GM12891 (cell line): ENCODE measurements around the gene SETBP1.

Experiments used
- PAX5 ChIP-seq: IDR thresholded peaks from 2 replicates; pipeline ENCODE4 v1.6.1; 2011; ENCODE audit warnings: low read length, moderate library complexity, mild to moderate bottlenecking; ENCODE audit not compliant: insufficient read depth, severe bottlenecking
- POLR2A ChIP-seq: IDR thresholded peaks from 2 replicates; pipeline ENCODE4 v1.6.1; 2011; ENCODE audit warnings: low read depth, low read length, control low read depth
- POLR2AphosphoS5 ChIP-seq: IDR thresholded peaks from 2 replicates; pipeline ENCODE4 v1.6.1; 2011; ENCODE audit warnings: low read depth, low read length, control low read depth
- POU2F2 ChIP-seq: IDR thresholded peaks from 2 replicates; pipeline ENCODE4 v1.6.1; 2011; ENCODE audit warnings: low read depth, mild to moderate bottlenecking, control low read depth, low read length, moderate library complexity
- SPI1 ChIP-seq: IDR thresholded peaks from 2 replicates; pipeline ENCODE4 v1.6.1; 2011; ENCODE audit warnings: low read depth, low read length, control low read depth
- TAF1 ChIP-seq: IDR thresholded peaks from 2 replicates; pipeline ENCODE4 v1.6.1; 2011; ENCODE audit warnings: low read depth, low read length, control low read depth

DNA sequence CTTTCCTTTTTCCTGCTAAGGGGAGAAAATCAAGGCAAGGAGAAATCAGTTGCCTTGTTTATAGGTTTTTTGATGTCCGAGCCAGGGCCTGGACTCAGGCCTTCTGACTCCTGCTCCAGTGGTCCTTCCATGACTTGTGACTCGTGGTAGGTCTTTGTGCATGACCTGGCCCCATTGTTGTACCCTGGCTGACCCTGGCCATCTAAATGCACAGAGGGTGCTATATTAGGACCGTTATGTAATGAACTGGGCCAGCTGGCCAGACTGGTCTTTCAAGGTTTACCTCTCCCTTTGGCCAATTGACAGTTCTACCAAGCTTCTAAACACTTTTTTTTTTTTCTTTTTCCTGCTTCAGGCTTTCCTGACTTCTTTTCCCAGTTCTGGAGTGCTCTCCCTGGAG, 81.1 kb downstream of the SETBP1 start:
- no peak for TF ChIP-seq POLR2A
- no peak for TF ChIP-seq POLR2AphosphoS5
- no peak for TF ChIP-seq SPI1
- TF ChIP-seq POU2F2, result no peak
- no peak for TF ChIP-seq TAF1
- TF ChIP-seq PAX5, result no peak
